Dermis blood vessel endothelial cell (primary cell): ENCODE results near the gene EHD3. TPM values are rescaled to one million over a fixed set of nuclear protein-coding genes. Genes with fewer than 3 reads are reported as not detected.
"Not testable (repeated sequence)": the region's sequence is repeated elsewhere in the genome, so short reads cannot be mapped to it uniquely, and the experiment has no call there.

Experiments used
- DNase-seq: peaks from one replicate; pipeline ENCODE4 v3.0.0; 2010
- total RNA-seq: library from RNA; depleted of rRNA; stranded (reverse); fragments of >200 nt; gene quantifications from 2 replicates; pipeline ENCODE4 v1.2.3, GENCODE V29; 2014

Gene EHD3
- total RNA-seq, 1 donor from 2014 or later = 6.0 TPM

DNA sequence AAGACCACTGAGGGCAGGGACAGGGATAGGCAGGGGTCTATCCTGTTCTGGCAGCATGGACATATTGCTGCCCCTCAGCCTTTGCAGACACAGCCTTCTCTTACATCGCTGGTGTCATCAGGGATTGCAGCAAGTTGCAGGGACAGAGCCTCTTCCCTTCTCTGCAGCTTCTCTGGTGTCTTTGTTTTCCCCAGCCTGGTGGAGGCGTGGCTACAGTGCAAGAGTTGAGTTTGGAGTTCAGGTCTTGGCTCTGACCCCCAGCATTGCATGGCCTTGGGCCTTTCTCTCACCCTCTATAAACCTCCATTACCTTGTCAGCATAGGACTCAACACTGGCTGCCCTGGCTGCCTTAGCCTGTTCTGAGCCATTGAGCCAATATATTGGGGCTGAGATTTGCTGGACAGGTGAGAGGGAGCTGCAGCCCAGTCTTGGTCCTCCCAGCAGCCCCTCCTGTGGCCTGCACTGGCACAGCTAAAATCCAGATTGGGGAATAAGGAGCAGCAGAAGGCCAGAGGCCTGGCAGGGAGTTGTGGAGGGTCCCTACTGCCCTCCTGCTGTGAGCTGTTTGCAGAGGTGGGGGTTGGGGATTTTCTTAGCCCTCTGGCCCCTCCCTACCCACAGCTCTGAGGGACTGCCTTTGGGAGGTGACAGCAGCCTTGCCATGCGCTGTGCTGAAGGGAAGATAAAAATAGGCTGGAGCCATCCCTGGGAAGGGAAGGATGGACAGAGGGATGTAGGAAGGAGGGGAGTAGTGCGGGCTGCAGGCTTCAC, 22.8 kb downstream of the EHD3 start:
- DNase-seq = no peak

- DNase-seq = no peak
Observed at GRCh38 chr2:31258351-31258750, 24.4 kb downstream of the EHD3 start.

DNA sequence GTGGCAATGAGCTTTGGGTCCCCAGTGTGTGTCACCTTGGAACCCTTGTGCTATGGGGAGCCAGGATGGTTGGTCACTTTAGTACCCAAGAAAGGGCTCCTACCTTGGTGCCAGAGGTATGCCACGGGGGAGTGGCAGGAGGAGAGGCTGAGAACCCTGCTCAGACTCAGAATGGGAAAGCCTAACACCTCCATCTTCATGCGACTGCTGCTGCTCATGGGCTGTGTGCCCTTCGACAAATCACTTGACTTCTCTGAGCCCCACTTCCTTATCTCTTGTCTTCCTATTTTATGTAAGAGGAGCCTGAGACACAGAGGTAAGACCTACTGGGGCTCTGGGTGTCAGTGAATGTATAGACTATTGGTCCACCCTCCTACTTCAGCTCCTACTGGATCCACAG, 25.1 kb downstream of the EHD3 start:
- no peak for DNase-seq

DNA sequence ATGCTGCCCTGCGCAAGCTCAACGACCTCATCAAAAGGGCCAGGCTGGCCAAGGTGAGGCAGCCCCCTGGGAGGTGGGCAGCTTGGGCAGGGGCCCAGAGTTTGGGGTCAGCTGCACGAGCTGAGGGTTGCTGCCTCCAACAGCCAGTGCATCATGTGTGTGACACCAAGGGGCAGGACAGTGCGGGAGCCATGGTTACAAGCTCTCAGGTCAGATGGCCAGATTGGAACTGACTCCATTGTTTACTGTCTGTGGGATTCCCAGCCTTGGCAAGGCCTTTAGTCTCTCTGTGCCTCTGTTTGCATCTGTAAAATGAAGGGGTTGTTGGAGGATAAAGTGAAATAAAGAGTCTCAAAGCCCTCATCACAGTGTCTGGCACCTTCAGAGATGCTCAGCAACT, 26.9 kb downstream of the EHD3 start:
- DNase-seq = no peak

DNA sequence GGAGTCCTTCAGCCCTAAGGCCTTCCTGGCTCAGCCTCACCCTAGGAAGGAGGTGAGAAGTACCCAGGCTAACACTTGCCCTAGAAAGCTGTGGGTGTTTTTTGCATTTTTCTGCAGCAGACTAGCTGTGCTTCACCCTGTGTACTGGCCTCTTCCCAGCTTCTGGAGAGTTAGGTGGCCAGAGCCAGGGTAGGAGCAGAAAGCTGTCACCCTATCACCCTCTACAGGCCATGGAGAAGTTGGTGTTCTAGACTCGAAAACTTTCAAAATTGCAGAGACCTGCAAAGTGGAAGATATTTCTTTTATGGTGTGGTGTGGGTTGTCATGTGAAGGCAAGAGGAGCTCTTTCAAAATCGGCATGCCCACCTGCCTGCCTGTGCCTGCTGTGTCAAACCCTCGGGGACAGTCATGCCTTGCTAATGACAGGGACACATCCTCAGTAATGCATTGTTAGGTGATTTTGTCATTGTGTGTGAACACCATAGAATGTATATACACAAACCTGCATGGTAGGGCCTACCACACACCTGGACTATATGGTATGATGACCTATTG, 29.8 kb downstream of the EHD3 start:
- no peak for DNase-seq

- no peak for DNase-seq
Observed at GRCh38 chr2:31265234-31265633, 31.3 kb downstream of the EHD3 start.

- DNase-seq = no peak
Observed at GRCh38 chr2:31266804-31267203, 32.9 kb downstream of the EHD3 start.

- no peak for DNase-seq
Observed at GRCh38 chr2:31267437-31268120, 33.6 kb downstream of the EHD3 start.

GRCh38 chr2:31268344-31268743, 34.4 kb downstream of the EHD3 start:
- DNase-seq = no peak

- no peak for DNase-seq
Observed at GRCh38 chr2:31269087-31269486, 35.1 kb downstream of the EHD3 start.

DNA sequence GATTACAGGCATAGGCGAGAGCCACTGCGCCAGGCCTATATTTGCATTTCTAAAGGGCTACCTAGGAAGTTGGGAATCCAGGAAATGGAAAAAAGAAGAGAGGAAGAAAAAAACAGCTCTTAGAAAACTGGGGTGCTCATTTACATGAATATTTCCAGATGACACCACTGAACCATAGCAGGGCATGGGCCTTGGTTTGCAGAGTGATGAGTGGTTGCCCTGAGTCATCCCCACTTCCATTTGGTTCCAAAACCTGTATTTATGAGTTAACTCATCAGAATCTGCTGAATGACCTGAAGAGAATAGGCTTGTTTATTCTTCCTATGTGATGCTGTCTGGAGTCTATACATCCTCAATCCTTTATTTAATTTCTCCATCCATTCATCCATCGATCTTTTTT, 36.2 kb downstream of the EHD3 start:
- DNase-seq = no peak

- no peak for DNase-seq
Observed at GRCh38 chr2:31270822-31271231, 36.9 kb downstream of the EHD3 start.

DNA sequence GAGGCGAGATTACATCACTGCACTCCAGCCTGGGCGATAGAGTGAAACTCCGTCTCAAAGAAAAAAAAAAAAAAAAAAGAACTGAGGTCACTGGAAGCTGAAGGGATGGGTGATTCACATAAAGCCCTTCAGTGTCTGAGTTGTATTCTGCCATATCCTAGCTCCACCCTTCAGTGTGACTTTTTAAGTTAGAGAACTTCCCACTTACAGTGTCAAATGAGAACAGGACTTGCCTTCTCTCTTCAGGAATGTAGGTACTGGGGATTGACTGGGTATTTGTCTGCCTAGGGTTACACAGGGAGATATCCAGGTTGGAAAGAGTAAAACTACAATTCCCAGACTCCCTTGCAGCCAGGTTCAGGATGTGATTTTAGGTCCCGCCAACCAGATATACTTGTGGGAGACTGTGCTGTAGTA, 37.9 kb downstream of the EHD3 start:
- DNase-seq = no peak

GRCh38 chr2:31274401-31275075, 40.6 kb downstream of the EHD3 start:
- no peak for DNase-seq

- DNase-seq = no peak
Observed at GRCh38 chr2:31275976-31276375, 42.0 kb downstream of the EHD3 start.

GRCh38 chr2:31277621-31278020, 43.7 kb downstream of the EHD3 start:
- no peak for DNase-seq

DNA sequence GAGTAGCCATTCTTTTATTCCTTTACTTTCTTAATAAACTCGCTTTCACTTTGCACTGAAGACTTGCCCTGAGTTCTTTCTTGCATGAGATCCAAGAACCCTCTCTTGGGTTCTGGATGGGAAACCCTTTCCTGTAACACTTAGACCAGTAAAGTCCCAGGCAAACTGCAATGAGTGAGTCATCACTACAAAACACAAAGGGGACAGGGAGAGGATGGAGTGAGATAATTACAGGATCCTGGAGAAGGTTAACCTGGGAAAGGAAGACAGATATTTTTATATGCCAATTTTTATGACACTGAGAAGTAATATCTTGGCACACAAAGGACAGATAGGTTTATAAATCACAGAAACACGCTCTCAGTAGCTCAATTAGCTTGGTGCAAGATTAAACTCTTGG, 48.7 kb downstream of the EHD3 start:
- peak; percentile 13 for DNase-seq

DNA sequence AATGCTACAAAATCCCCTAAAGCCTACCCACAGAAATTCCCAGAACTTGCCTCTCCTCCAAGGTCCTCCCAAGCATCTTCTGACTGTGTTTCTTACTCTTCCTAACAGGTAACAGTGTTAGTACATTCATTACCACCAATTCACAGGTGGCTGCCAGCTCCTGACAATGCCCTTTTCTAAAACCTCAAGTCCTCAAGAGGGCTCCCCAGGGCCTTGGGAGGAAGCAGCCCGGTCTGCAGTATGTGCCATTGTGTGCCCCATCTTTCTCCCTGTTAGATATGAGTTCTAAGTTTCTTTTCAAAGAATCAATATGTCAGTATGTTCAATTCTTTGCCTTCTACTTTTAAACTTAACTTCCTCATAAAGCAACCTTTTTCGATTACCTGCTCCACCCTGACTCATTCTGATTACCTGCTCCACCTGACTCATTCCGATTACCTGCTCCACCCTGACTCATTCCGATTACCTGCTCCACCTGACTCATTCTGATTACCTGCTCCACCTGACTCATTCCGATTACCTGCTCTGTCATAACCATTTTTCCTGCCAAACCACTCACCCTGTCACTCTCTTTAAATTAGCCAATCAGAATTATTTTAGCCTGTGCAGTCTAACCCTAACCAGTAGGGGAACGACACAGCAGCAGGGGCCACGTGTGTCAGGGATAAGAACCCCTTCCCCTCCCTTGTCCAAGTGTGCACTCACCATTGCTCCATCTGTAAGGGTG, 49.4 kb downstream of the EHD3 start:
- DNase-seq = not testable (repeated sequence)

GRCh38 chr2:31284107-31284506, 50.2 kb downstream of the EHD3 start:
- DNase-seq = no peak

DNA sequence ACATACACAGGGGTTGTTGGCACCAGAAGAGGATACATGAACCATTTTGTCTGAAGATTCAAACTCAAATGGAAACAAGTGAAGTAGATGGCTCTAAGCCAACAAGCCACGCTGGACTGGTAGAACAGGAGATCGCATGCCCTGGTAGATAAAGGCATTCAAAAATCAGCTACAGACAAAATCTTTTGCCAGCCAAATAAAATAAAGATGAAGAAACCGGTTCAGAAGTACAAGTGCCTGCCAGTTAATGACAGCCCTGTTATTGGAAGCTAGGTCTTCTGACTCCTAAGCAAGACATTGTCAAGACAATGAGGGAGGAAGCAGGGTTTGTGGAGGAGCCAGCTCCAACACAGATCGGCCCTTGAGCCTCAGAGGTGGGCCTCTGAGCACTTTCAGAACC, 52.3 kb downstream of the EHD3 start:
- DNase-seq = peak; percentile 19

DNA sequence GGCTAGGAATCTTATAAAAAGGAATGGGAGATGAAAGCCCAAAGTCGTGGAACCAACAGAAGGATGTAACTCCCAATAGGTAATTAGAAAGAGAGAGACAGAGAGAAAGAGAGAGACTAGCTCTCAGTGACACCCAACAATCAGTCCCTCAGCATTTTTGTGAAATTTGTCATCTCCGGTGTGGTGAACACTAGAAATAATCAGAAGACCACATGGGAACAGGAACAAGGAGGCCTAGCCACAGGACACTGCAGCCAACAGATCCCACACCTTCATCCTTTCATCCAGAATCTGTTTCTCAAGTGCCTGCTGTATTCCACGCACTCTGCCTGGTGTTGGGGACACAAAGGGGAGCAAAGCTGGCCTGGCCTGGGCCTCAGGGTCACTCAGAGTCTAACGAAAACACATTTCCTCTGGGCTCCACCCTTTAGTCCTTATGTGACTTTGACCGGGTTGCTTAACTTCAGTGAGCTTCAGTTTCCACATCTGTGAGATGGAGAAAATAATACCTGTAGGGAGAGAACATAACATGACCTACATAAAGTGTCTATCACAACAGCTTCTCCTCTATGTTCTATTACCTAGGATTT, 53.1 kb downstream of the EHD3 start:
- no peak for DNase-seq

DNA sequence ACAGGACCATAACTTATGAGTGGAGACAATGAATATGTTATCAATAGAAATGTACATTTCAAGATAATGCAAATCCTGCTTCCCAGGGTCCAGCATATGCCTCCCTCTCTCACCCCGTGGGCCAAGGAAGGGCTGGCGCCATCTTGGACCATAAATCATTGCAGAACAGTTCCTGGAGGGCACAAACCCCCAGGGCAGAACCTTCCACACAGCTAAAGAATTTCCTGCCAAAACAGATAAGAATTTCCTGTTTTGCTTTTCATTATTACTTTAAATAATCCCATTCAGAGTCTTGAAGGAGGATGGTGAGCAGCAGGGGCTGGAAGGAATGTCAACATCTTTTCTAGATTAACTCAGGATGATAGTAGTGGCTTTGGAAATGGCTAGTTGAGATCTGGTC, 53.7 kb downstream of the EHD3 start:
- peak; percentile 9 for DNase-seq
